HepG2 (cell line): Measurements from ENCODE around the gene VWA5B1. TPM values are rescaled to one million over a fixed set of nuclear protein-coding genes. Genes with fewer than 3 reads are reported as not detected.

Source experiments
- ARID3A ChIP-seq: IDR thresholded peaks from 2 replicates; pipeline ENCODE4 v1.6.1; 2012; ENCODE audit warnings: low read depth, low read length, improper control_type of control experiment
- DMTF1 ChIP-seq: sonication (generic); formaldehyde crosslinking; IDR thresholded peaks from 2 replicates; pipeline ENCODE4 v1.4.0; 2020; ENCODE audit warnings: mild to moderate bottlenecking, missing genetic modification reagents
- HNF1A ChIP-seq, 2 experiments: sonication (generic) in 1 of 2; formaldehyde crosslinking in 1 of 2; IDR thresholded peaks; 2 replicates each; pipeline versions ENCODE4 v1.4.0 to v1.6.1; 2016 to 2020; ENCODE audit warnings: borderline replicate concordance in 1 of 2, low read depth in 1 of 2, mild to moderate bottlenecking in 1 of 2, missing genetic modification reagents in 1 of 2
- MXD3 ChIP-seq: IDR thresholded peaks from 2 replicates; pipeline ENCODE4 v1.6.1; 2016; ENCODE audit warnings: mild to moderate bottlenecking, missing biosample characterization, missing genetic modification reagents
- polyA plus RNA-seq, 8 experiments: library from polyadenylated mRNA; depleted of rRNA in 3 of 8; stranded (reverse) in 7 of 8; unstranded in 1 of 8; fragments of >200 nt; fragmentation: Illumina TruSeq in 4 of 8; extraction: Trizol in 4 of 8; gene quantifications; 2 replicates each; pipeline versions ENCODE4 v1.2.1 to v1.2.3, GENCODE V29; 2011 to 2016; ENCODE audit warnings: low read depth in 4 of 8, missing spikeins in 1 of 8, mixed read lengths in 1 of 8; ENCODE audit not compliant: insufficient read depth in 1 of 8
- total RNA-seq, 5 experiments: library from RNA; depleted of rRNA; stranded (reverse); fragments of >200 nt; fragmentation: Illumina TruSeq; extraction: Trizol; gene quantifications; 2 replicates each; pipeline ENCODE4 v1.2.3, GENCODE V29; 2016; ENCODE audit warnings: low read depth in 1 of 5

VWA5B1 gene
- total and polyA plus RNA-seq, 2 of the 13 experiments (the other 11 are each of a cell fraction or from before 2014, with no cell fraction given), result not detected

- TF ChIP-seq ARID3A, result no peak
- TF ChIP-seq DMTF1 (CRISPR knock-in tag), result no peak
- no peak for TF ChIP-seq MXD3 (CRISPR knock-in tag)
- TF ChIP-seq HNF1A (IDR thresholded peaks at IDR 0.05; ENCODE audit: low read depth), result no peak
- TF ChIP-seq HNF1A (CRISPR knock-in tag; IDR thresholded peaks at IDR 0.05; ENCODE audit: borderline replicate concordance), result no peak
Observed at GRCh38 chr1:20290624-20291597, at the start of gene VWA5B1 (continued).
